IPS-NIHi7 (cell line): ENCODE measurements around the gene TIMM17B.

Source experiments
- DNase-seq: peaks from one replicate; pipeline ENCODE4 v3.0.0; 2012; ENCODE audit warnings: mixed read lengths; ENCODE audit errors: extremely low spot score

TIMM17B gene

GRCh38 chrX:48918643-48919340 lies 21.2 kb upstream of the TIMM17B start, which contains the start of gene PIM2:
TSS of gene PIM2 (minus strand) at chrX:48919024. CDS start at chrX:48918834, 190 bp downstream.
- peak; percentile 83 for DNase-seq

- no peak for DNase-seq
Observed at GRCh38 chrX:48918301-48918642, 20.7 kb upstream of the TIMM17B start.

- peak; percentile 59 for DNase-seq
Observed at GRCh38 chrX:48917139-48918001, 19.8 kb upstream of the TIMM17B start.

- DNase-seq: no peak
Observed at GRCh38 chrX:48914593-48915493, 17.3 kb upstream of the TIMM17B start.

GRCh38 chrX:48913605-48914366 lies 16.2 kb upstream of the TIMM17B start:
- DNase-seq: no peak

- peak; percentile 60 for DNase-seq
Observed at GRCh38 chrX:48911412-48912182, 14.0 kb upstream of the TIMM17B start, which contains the start of gene SLC35A2. TSS of gene SLC35A2 (minus strand) at chrX:48911646. CDS start at chrX:48911636, 10 bp downstream.

- no peak for DNase-seq
Observed at GRCh38 chrX:48910926-48911411, 13.4 kb upstream of the TIMM17B start.

GRCh38 chrX:48909703-48910294 lies 12.2 kb upstream of the TIMM17B start:
- no peak for DNase-seq

GRCh38 chrX:48908600-48908999 lies 11.0 kb upstream of the TIMM17B start:
- no peak for DNase-seq

- no peak for DNase-seq
Observed at GRCh38 chrX:48905090-48905790, 7.7 kb upstream of the TIMM17B start.

GRCh38 chrX:48904626-48905025 lies 7.1 kb upstream of the TIMM17B start:
- no peak for DNase-seq

- no peak for DNase-seq
Observed at GRCh38 chrX:48904180-48904579, 6.6 kb upstream of the TIMM17B start.

- no peak for DNase-seq
Observed at GRCh38 chrX:48903290-48903689, 5.7 kb upstream of the TIMM17B start.

GRCh38 chrX:48902776-48903175 lies 5.2 kb upstream of the TIMM17B start:
- DNase-seq: no peak

- no peak for DNase-seq
Observed at GRCh38 chrX:48902135-48902534, 4.6 kb upstream of the TIMM17B start.

GRCh38 chrX:48901069-48901468 lies 3.5 kb upstream of the TIMM17B start:
- no peak for DNase-seq

- no peak for DNase-seq
Observed at GRCh38 chrX:48899078-48899410, 1.5 kb upstream of the TIMM17B start.

- DNase-seq: peak; percentile 53
Observed at GRCh38 chrX:48897157-48897624, 377 bp downstream of the TIMM17B start.

- no peak for DNase-seq
Observed at GRCh38 chrX:48896611-48897011, 957 bp downstream of the TIMM17B start.
